Subcutaneous adipose tissue (tissue), 4 donors: ENCODE results near the gene FYN. TPM values are rescaled to one million over a fixed set of nuclear protein-coding genes. Genes with fewer than 3 reads are reported as not detected.

Experiments used
- CTCF ChIP-seq: fragments of 450-650 bp; IDR thresholded peaks from one replicate; pipeline ENCODE4 v1.5.1; 2016; ENCODE audit warnings: low read depth, mild to moderate bottlenecking, control low read depth, antibody characterized with exemption, moderate library complexity
- total RNA-seq, 4 donors: library from RNA; depleted of rRNA; stranded (reverse); fragments of >200 nt; gene quantifications; one replicate each; pipeline ENCODE4 v1.1.0, GENCODE V29; 2016

The FYN gene
- total RNA-seq, 4 donors from 2014 or later: 185 to 279 (median 252) TPM

- no peak for TF ChIP-seq CTCF
These were observed 112.0 kb downstream of the FYN start for GRCh38 chr6:111761212-111761611.

GRCh38 chr6:111759836-111760785 lies 113.1 kb downstream of the FYN start:
- no peak for TF ChIP-seq CTCF

DNA sequence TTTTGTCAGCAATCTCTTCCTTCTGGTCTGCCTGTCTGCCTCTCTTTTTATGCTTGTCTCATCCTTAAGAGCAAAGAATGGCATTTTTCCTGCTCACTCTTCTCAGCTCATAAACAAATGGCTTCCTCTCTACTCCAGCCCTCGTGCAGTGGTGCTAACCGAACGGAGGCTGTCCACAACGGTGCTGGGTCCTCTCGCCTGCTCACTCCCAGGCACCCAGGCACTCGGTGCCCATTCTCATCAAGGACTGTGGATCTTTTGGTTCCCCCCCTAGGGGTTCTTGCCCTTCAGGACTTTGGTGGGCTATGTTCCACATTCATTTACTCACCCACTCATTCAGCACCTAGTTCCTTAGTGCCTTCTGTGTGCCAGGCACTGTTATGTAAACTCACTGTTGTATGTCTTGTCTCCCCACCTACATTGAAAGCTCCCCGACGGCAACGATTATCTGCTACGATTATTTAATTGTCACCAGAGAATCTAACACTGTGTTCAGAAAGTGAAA lies 113.9 kb downstream of the FYN start:
- TF ChIP-seq CTCF: no peak

DNA sequence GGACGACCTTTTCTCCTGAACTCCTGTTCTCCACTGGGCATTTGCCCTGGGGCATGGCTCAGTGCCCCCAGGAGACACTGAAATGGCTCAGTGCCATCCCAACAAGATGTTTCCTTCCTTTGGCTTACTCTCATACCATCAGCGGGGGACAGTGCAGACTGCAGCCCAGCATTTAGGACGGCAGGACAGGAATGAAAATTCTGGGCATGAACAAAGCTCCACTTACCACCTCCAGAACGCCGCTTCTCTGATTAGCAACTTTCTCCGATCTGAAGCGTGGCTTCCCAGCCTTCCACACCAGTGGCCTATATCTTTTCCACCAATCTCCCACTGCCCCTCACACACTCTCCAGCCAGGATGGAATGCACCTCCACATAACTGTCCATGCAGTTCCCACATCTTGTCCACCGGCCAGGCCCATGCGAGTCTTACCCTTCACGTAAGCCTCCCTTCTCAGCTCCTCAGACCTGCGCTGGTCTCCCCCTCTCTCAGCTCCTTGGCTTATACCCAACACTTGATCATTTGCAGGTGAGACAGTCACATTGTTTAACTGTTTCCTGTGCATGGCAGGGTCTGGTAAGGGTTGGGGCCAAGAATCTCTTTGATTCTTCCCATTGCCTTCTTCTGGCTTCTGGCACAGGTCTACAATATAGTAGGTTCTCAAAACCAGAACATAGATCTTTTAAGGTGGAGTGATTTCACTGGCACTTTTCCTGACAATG lies 114.5 kb downstream of the FYN start:
- TF ChIP-seq CTCF: no peak

- no peak for TF ChIP-seq CTCF
These were observed 115.9 kb downstream of the FYN start for GRCh38 chr6:111757342-111757741.

- no peak for TF ChIP-seq CTCF
These were observed 118.8 kb downstream of the FYN start for GRCh38 chr6:111754423-111754822.

GRCh38 chr6:111753573-111753972 lies 119.7 kb downstream of the FYN start:
- TF ChIP-seq CTCF: no peak
